Suprapubic skin (tissue), 3 donors: Measurements from ENCODE around the gene PRR33.

Source experiments
- EP300 ChIP-seq: sonication (generic); formaldehyde crosslinking; IDR thresholded peaks from one replicate; pipeline ENCODE4 v1.6.1; 2017; ENCODE audit warnings: antibody characterized with exemption
- POLR2A ChIP-seq, 2 donors: fragments of 450-650 bp; IDR thresholded peaks; one replicate each; pipeline ENCODE4 v1.6.1; 2017; ENCODE audit warnings: antibody characterized with exemption in 2 of 2, mild to moderate bottlenecking in 2 of 2, moderate library complexity in 2 of 2
- TF ChIP-seq, protein P1 (sequence below), 2 donors: fragments of 200-600 bp in 1 of 2; fragments of 450-650 bp in 1 of 2; sonication (generic) in 1 of 2; IDR thresholded peaks; one replicate each; pipeline ENCODE4 v1.5.1; 2016 to 2019; ENCODE audit warnings: antibody characterized with exemption in 2 of 2, mild to moderate bottlenecking in 1 of 2, moderate library complexity in 1 of 2

DNA sequence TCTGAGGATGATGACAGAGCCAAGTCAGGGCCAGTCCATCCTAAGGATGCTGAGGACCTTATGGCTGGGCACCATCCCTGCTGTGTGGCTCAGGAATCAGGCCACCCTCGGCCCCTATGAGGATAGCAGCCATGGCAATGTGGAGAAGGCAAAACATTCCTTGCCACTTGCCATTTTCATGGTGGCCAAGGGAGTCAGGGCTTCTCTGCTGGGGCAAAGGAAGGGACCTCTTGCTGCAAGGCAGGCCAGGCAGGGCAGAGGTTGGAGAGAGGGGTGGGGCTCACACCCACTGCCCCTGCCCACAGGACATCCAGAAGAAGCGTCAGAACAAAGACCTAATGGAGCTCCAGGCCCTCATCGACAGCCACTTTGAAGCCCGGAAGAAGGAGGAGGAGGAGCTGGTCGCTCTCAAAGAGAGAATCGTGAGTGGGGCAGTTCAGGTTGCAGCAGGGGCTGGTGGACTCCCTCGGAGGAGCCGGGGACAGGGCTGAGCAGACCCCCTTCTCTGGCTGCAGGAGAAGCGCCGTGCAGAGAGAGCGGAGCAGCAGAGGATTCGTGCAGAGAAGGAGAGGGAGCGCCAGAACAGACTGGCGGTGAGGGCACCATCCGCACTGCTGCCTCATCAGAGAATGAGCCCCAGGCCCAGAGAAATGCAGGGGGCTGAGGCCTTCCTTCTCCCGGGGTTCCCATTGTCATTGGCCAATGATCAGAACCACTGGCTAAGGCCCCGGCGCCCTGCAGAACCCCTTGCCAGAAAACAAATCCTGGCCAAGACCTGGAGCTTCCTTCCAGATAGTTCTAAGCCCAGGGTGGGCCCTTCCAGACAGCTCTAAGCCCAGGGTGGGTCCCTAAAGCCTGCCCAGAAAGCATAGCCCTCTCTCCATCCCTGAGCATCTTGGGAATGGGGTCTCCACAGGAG is 42.0 kb upstream of the PRR33 start:
- TF ChIP-seq, protein P1, sequence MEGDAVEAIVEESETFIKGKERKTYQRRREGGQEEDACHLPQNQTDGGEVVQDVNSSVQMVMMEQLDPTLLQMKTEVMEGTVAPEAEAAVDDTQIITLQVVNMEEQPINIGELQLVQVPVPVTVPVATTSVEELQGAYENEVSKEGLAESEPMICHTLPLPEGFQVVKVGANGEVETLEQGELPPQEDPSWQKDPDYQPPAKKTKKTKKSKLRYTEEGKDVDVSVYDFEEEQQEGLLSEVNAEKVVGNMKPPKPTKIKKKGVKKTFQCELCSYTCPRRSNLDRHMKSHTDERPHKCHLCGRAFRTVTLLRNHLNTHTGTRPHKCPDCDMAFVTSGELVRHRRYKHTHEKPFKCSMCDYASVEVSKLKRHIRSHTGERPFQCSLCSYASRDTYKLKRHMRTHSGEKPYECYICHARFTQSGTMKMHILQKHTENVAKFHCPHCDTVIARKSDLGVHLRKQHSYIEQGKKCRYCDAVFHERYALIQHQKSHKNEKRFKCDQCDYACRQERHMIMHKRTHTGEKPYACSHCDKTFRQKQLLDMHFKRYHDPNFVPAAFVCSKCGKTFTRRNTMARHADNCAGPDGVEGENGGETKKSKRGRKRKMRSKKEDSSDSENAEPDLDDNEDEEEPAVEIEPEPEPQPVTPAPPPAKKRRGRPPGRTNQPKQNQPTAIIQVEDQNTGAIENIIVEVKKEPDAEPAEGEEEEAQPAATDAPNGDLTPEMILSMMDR (IDR thresholded peaks at IDR 0.05), result no peak
- TF ChIP-seq POLR2A (IDR thresholded peaks at IDR 0.05) (no peak), EP300 (no peak)
